GM23338 (cell line): Measurements from ENCODE around the gene RYR3. TPM values are rescaled to one million over a fixed set of nuclear protein-coding genes. Genes with fewer than 3 reads are reported as not detected.

ENCODE experiments used
- ATAC-seq: fragments of 200-7000 bp; cut with Tn5 transposase; 3 replicates; pipeline ENCODE4 v1.9.1; 2020
- DNase-seq: peaks from one replicate; pipeline ENCODE4 v3.0.0-alpha.2; 2015; ENCODE audit warnings: low spot score
- H2AFZ ChIP-seq: fragments of 200-600 bp; sonication (generic); 2 replicates; pipeline ENCODE4 v1.8.0; 2016; ENCODE audit warnings: antibody characterized with exemption, mild to moderate bottlenecking, moderate library complexity
- H3F3A ChIP-seq: fragments of 200-600 bp; sonication (generic); replicated peaks from 2 replicates; pipeline ENCODE4 v1.8.0; 2017; ENCODE audit warnings: antibody characterized with exemption, mixed run types, low read depth
- H3K27ac ChIP-seq: fragments of 200-600 bp; sonication (generic); 2 replicates; pipeline ENCODE4 v1.6.1; 2016; ENCODE audit warnings: low read depth
- H3K27me3 ChIP-seq: fragments of 200-600 bp; sonication (generic); 2 replicates; pipeline ENCODE4 v1.8.0; 2016; ENCODE audit warnings: mild to moderate bottlenecking, mixed run types, moderate library complexity; ENCODE audit not compliant: insufficient read depth
- H3K36me3 ChIP-seq: fragments of 200-600 bp; sonication (generic); 2 replicates; pipeline ENCODE4 v1.8.0; 2016; ENCODE audit warnings: mild to moderate bottlenecking; ENCODE audit not compliant: insufficient read depth
- H3K4me1 ChIP-seq: fragments of 200-600 bp; sonication (generic); 2 replicates; pipeline ENCODE4 v1.8.0; 2016; ENCODE audit warnings: mild to moderate bottlenecking, moderate library complexity; ENCODE audit not compliant: insufficient read depth
- H3K4me2 ChIP-seq: fragments of 200-600 bp; sonication (generic); 2 replicates; pipeline ENCODE4 v1.7.1; 2017; ENCODE audit warnings: mixed run types
- H3K4me3 ChIP-seq: fragments of 200-600 bp; sonication (generic); 2 replicates; pipeline ENCODE4 v1.6.1; 2016; ENCODE audit warnings: mixed run types
- H3K79me2 ChIP-seq: fragments of 200-600 bp; sonication (generic); replicated peaks from 2 replicates; pipeline ENCODE4 v1.8.0; 2017; ENCODE audit warnings: mild to moderate bottlenecking; ENCODE audit not compliant: insufficient read depth
- H3K9me2 ChIP-seq: fragments of 200-600 bp; sonication (generic); 2 replicates; pipeline ENCODE4 v1.8.0; 2017; ENCODE audit not compliant: insufficient read depth
- H4K20me1 ChIP-seq: fragments of 200-600 bp; sonication (generic); replicated peaks from 2 replicates; pipeline ENCODE4 v1.8.0; 2017; ENCODE audit warnings: mild to moderate bottlenecking; ENCODE audit not compliant: insufficient read depth
- H3K27ac Mint-ChIP-seq: 2 replicates; pipeline ENCODE4 v1.8.0; 2020; ENCODE audit warnings: inconsistent platforms, mild to moderate bottlenecking, moderate library complexity, mixed read lengths
- H3K27me3 Mint-ChIP-seq: 3 replicates; pipeline ENCODE4 v1.8.0; 2022; ENCODE audit warnings: low read depth, mild to moderate bottlenecking, moderate library complexity, mixed read lengths, inconsistent platforms; ENCODE audit not compliant: insufficient read depth, poor library complexity
- H3K36me3 Mint-ChIP-seq: 3 replicates; pipeline ENCODE4 v1.8.0; 2021; ENCODE audit warnings: low read depth, mild to moderate bottlenecking, inconsistent platforms, moderate library complexity, mixed read lengths
- H3K4me1 Mint-ChIP-seq: 3 replicates; pipeline ENCODE4 v1.8.0; 2020; ENCODE audit warnings: mild to moderate bottlenecking, inconsistent platforms, mixed read lengths
- H3K4me3 Mint-ChIP-seq: 3 replicates; pipeline ENCODE4 v1.8.0; 2021; ENCODE audit warnings: moderate library complexity, mild to moderate bottlenecking, inconsistent platforms, mixed read lengths
- H3K9me3 Mint-ChIP-seq: 3 replicates; pipeline ENCODE4 v1.8.0; 2020; ENCODE audit warnings: moderate library complexity, mild to moderate bottlenecking, inconsistent platforms, mixed read lengths
- CREB1 ChIP-seq: fragments of 250-450 bp; sonication (Bioruptor Pico); IDR thresholded peaks from 2 replicates; pipeline ENCODE4 v1.5.0; 2020; ENCODE audit warnings: low read depth, mild to moderate bottlenecking, moderate library complexity
- EZH2 ChIP-seq: fragments of 200-600 bp; sonication (generic); IDR thresholded peaks from one replicate; pipeline ENCODE4 v1.8.0; 2017; ENCODE audit warnings: antibody characterized with exemption, mild to moderate bottlenecking, low read depth; ENCODE audit not compliant: unreplicated experiment
- EZH2phosphoT487 ChIP-seq: fragments of 200-600 bp; sonication (generic); IDR thresholded peaks from one replicate; pipeline ENCODE4 v1.8.1; 2018; ENCODE audit warnings: antibody characterized with exemption; ENCODE audit not compliant: unreplicated experiment
- JUNB ChIP-seq: IDR thresholded peaks from one replicate; pipeline ENCODE4 v1.6.1; 2016; ENCODE audit warnings: antibody characterized with exemption; ENCODE audit not compliant: unreplicated experiment
- NANOG ChIP-seq: IDR thresholded peaks from 2 replicates; pipeline ENCODE4 v1.6.1; 2016; ENCODE audit warnings: antibody characterized with exemption, borderline replicate concordance
- POLR2AphosphoS5 ChIP-seq: IDR thresholded peaks from 2 replicates; pipeline ENCODE4 v1.6.1; 2016; ENCODE audit warnings: antibody characterized with exemption, low read depth
- REST ChIP-seq: IDR thresholded peaks from one replicate; pipeline ENCODE4 v1.6.1; 2018; ENCODE audit warnings: antibody characterized with exemption; ENCODE audit not compliant: unreplicated experiment
- STAT1 ChIP-seq: IDR thresholded peaks from one replicate; pipeline ENCODE4 v1.6.1; 2016; ENCODE audit warnings: antibody characterized with exemption; ENCODE audit not compliant: unreplicated experiment
- ZNF114 ChIP-seq: fragments of 250-450 bp; sonication (Bioruptor Pico); IDR thresholded peaks from 2 replicates; pipeline ENCODE4 v1.5.0; 2020; ENCODE audit warnings: mild to moderate bottlenecking, moderate library complexity
- ZNF331 ChIP-seq: fragments of 250-450 bp; sonication (Bioruptor Pico); IDR thresholded peaks from 2 replicates; pipeline ENCODE4 v1.5.0; 2020; ENCODE audit warnings: low read depth, mild to moderate bottlenecking, moderate library complexity
- polyA plus RNA-seq: library from polyadenylated mRNA; unstranded; fragments of >200 nt; fragmentation: Nextera tagmentation; extraction: Ambion mirVana; gene quantifications from 2 replicates; pipeline ENCODE4 v1.2.1, GENCODE V29; 2016
- total RNA-seq: library from RNA; depleted of rRNA; stranded (reverse); fragments of >200 nt; shearing (Covaris generic); gene quantifications from 2 replicates; pipeline ENCODE4 v1.2.3, GENCODE V29; 2014
- TF ChIP-seq, protein P1 (sequence below): IDR thresholded peaks from 2 replicates; pipeline ENCODE4 v1.6.1; 2016; ENCODE audit warnings: antibody characterized with exemption
- TF ChIP-seq, protein P2 (sequence below), 2 experiments: fragments of 200-600 bp in 1 of 2; sonication (generic) in 1 of 2; conservative IDR thresholded peaks; 2 replicates each; pipeline versions ENCODE4 v1.5.1 to v1.6.1; 2016 to 2017; ENCODE audit warnings: antibody characterized with exemption in 2 of 2, low read depth in 2 of 2, mild to moderate bottlenecking in 2 of 2, moderate library complexity in 1 of 2

The RYR3 gene
- total and polyA plus RNA-seq, 2 experiments from 2014 or later: 1.1 to 1.2 TPM

DNA sequence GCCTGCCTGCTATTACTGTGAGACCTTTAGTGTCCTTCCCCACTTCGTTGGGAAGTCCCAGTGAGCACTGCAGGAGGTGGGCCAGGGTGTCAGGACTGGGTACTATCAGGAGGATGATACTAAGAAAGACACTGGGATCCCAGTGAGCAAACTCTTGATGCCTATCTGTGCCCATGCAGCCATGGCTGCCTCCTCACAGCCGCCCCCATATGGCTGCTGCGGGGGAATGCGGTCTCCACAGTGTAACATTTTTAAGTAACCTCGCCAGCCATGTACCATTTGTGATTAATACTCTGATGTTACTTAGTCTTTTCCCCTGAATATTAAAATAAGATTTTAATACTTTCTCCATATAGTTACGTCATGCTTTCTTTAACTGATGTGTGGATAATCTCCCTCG is 312.2 kb downstream of the RYR3 start (continued):
- no peak for TF ChIP-seq REST
- TF ChIP-seq JUNB: no peak
- TF ChIP-seq, protein P1, sequence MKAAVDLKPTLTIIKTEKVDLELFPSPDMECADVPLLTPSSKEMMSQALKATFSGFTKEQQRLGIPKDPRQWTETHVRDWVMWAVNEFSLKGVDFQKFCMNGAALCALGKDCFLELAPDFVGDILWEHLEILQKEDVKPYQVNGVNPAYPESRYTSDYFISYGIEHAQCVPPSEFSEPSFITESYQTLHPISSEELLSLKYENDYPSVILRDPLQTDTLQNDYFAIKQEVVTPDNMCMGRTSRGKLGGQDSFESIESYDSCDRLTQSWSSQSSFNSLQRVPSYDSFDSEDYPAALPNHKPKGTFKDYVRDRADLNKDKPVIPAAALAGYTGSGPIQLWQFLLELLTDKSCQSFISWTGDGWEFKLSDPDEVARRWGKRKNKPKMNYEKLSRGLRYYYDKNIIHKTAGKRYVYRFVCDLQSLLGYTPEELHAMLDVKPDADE: no peak
- TF ChIP-seq, protein P2, sequence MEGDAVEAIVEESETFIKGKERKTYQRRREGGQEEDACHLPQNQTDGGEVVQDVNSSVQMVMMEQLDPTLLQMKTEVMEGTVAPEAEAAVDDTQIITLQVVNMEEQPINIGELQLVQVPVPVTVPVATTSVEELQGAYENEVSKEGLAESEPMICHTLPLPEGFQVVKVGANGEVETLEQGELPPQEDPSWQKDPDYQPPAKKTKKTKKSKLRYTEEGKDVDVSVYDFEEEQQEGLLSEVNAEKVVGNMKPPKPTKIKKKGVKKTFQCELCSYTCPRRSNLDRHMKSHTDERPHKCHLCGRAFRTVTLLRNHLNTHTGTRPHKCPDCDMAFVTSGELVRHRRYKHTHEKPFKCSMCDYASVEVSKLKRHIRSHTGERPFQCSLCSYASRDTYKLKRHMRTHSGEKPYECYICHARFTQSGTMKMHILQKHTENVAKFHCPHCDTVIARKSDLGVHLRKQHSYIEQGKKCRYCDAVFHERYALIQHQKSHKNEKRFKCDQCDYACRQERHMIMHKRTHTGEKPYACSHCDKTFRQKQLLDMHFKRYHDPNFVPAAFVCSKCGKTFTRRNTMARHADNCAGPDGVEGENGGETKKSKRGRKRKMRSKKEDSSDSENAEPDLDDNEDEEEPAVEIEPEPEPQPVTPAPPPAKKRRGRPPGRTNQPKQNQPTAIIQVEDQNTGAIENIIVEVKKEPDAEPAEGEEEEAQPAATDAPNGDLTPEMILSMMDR (conservative IDR thresholded peaks at IDR 0.05; ENCODE audit: low read depth in 2 of 2): peak; percentile 57 to 65
- no peak for TF ChIP-seq ZNF114 (CRISPR knock-in tag)
- no peak for TF ChIP-seq NANOG

- Histone ChIP-seq H3F3A (no peaks in the 10 kb centered on the region), H2AFZ (no peak overlapping the region), H3K4me3 (no peak overlapping the region), H4K20me1 (no peaks in the 10 kb centered on the region), H3K27me3 (no peaks in the 10 kb centered on the region), H3K36me3 (no peaks in the 10 kb centered on the region), H3K27ac (no peak overlapping the region), H3K4me2 (0 out of 2 replicates have a peak overlapping the region, but pooled peaks have one; percentile 15), H3K9me2 (peaks cover 7% of the 10 kb centered on the region), H3K79me2 (no peaks in the 10 kb centered on the region), H3K4me1 (peaks cover 8% of the 10 kb centered on the region)
- Mint-ChIP-seq H3K27me3 (peaks cover 4% of the 10 kb centered on the region), H3K4me1 (peaks cover 17% of the 10 kb centered on the region; the same call in 2 of the 3 replicates), H3K9me3 (peaks cover 23% of the 10 kb centered on the region), H3K36me3 (peaks cover 14% of the 10 kb centered on the region), H3K27ac (no peak overlapping the region), H3K4me3 (no peak overlapping the region)
- TF ChIP-seq POLR2AphosphoS5: no peak
- no peak for TF ChIP-seq REST
- TF ChIP-seq, protein P1: no peak
- TF ChIP-seq EZH2: no peak
- no peak for TF ChIP-seq EZH2phosphoT487
- no peak for TF ChIP-seq NANOG
- TF ChIP-seq ZNF331 (CRISPR knock-in tag): no peak
- TF ChIP-seq, protein P2 (conservative IDR thresholded peaks at IDR 0.05; ENCODE audit: low read depth in 2 of 2): no peak
- no peak for TF ChIP-seq STAT1
- no peak for TF ChIP-seq CREB1 (CRISPR knock-in tag)
- TF ChIP-seq ZNF114 (CRISPR knock-in tag): no peak
- DNase-seq (no peak), ATAC-seq (no peak)
Observed at GRCh38 chr15:33624439-33624838, 313.7 kb downstream of the RYR3 start.
